ENCODE results near the gene EYA4.

GRCh38 chr6:133408543-133408942 lies 167.4 kb downstream of the EYA4 start:
- TF ChIP-seq TAF1 (IDR thresholded peaks at IDR 0.05; ENCODE audit: borderline replicate concordance, low read depth, low read length) = no peak
- TF ChIP-seq POLR2AphosphoS5 (IDR thresholded peaks at IDR 0.05; ENCODE audit: low read depth, low read length) = no peak
- no peak for TF ChIP-seq POLR2A (IDR thresholded peaks at IDR 0.05; ENCODE audit: low read depth, low read length)

Data from GM12892 (cell line).